Heart left ventricle (tissue), 16 donors: ENCODE results near the gene ABCB10. TPM values are rescaled to one million over a fixed set of nuclear protein-coding genes. Genes with fewer than 3 reads are reported as not detected.

ENCODE experiments used
- ATAC-seq, 4 donors: fragments of 200-7000 bp; cut with Tn5 transposase; one replicate each; pipeline ENCODE4 v1.9.1; 2020 to 2022; ENCODE audit warnings: moderate library complexity in 4 of 4, mild to moderate bottlenecking in 3 of 4, moderate number of reproducible peaks in 1 of 4
- DNase-seq, 5 donors: peaks; one replicate each; pipeline ENCODE4 v3.0.0-alpha.2; 2020
- H3K27ac ChIP-seq, 12 donors: fragments of 200-600 bp; sonication (generic) in 4 of 12; one replicate each; pipeline versions ENCODE4 v1.5.0 to v1.8.0; 2016 to 2022; ENCODE audit warnings: mild to moderate bottlenecking in 2 of 12
- H3K27me3 ChIP-seq, 9 donors: fragments of 200-600 bp; sonication (generic) in 2 of 9; one replicate each; pipeline versions ENCODE4 v1.5.1 to v1.8.0; 2016 to 2022; ENCODE audit warnings: mild to moderate bottlenecking in 3 of 9
- H3K36me3 ChIP-seq, 9 donors: fragments of 200-600 bp; sonication (generic) in 2 of 9; one replicate each; pipeline versions ENCODE4 v1.5.0 to v1.8.0; 2018 to 2022; ENCODE audit warnings: mild to moderate bottlenecking in 2 of 9
- H3K4me1 ChIP-seq, 12 donors: fragments of 200-600 bp; sonication (generic) in 4 of 12; one replicate each; pipeline versions ENCODE4 v1.5.0 to v1.8.0; 2016 to 2022; ENCODE audit warnings: mild to moderate bottlenecking in 3 of 12
- H3K4me3 ChIP-seq, 12 donors: fragments of 200-600 bp; sonication (generic) in 4 of 12; one replicate each; pipeline versions ENCODE4 v1.5.0 to v1.8.0; 2017 to 2022; ENCODE audit warnings: mild to moderate bottlenecking in 9 of 12, moderate library complexity in 4 of 12
- H3K9me3 ChIP-seq, 12 donors: fragments of 200-600 bp; sonication (generic) in 4 of 12; one replicate each; pipeline versions ENCODE4 v1.5.0 to v1.8.0; 2016 to 2022; ENCODE audit warnings: mild to moderate bottlenecking in 1 of 12
- CTCF ChIP-seq, 12 donors: fragments of 200-600 bp; sonication (generic) in 4 of 12; IDR thresholded peaks; one replicate each; pipeline versions ENCODE4 v1.5.0 to v1.8.0; 2018 to 2022; ENCODE audit warnings: antibody characterized with exemption in 12 of 12, mild to moderate bottlenecking in 5 of 12
- POLR2A ChIP-seq, 2 donors: fragments of 450-650 bp; IDR thresholded peaks; one replicate each; pipeline ENCODE4 v1.6.1; 2017; ENCODE audit warnings: antibody characterized with exemption in 2 of 2, mild to moderate bottlenecking in 2 of 2, moderate library complexity in 2 of 2
- WGBS, 4 donors: extraction: QIAGEN DNeasy Blood & Tissue Kit in 2 of 4; methylation state at CpG; one replicate each; pipeline versions ENCODE4 v1.1.5 to v1.1.7; 2013 to 2018; 5-methylcytosine and 5-hydroxymethylcytosine counted together
- intact Hi-C, 10 donors: fragments of 100-400 bp; cut with DNase I; formaldehyde crosslinking; loops; one replicate each; pipeline versions ENCODE4 v1.11.1 to v1.14.2; 2022
- polyA plus RNA-seq, 2 donors: library from polyadenylated mRNA; stranded (reverse); fragments of 200-250 nt; gene quantifications; one replicate each; pipeline ENCODE4 v1.2.3, GENCODE V29; 2013
- total RNA-seq, 9 donors: library from RNA; depleted of rRNA in 2 of 9; stranded (reverse); fragments of >200 nt in 2 of 9; fragmentation: NEBNext Ultra II Directional in 3 of 9; extraction: Animal tissue kit (Norgen Biotek cat#: 25700) in 3 of 9; gene quantifications; one replicate each; pipeline versions ENCODE4 v1.1.0 to v1.2.4, GENCODE V29; 2016 to 2023
- donor health status: ischemic (EF 13 %, LVEDD 7.1; RV severe dilation, severe dysfunction).
- donor health status: healthy with polysubstance abuse.
- donor health status: DM: no; HTN: yes; CAD: no.
- donor health status: DM: no; HTN: no; CAD: no.
- donor health status: ischemic (EF 25% LVEDD 6.9; RV normal size, moderate dysfunction).
- donor health status: ischemic (EF 25% LVEDD 5.7; RV mildly dilated, moderate dysfunction).
- donor health status: healthy.
- donor health status: DM: yes; HTN: yes; CAD: no.
- donor health status: ischemic (EF 35%, LVEDD 5.7; RV mildly dilated, moderate dysfunction).
- donor health status: nonischemic (EF 11% LVEDD 7.7; RV severe dilation, severe dysfunction).
- donor health status: DM: yes; HTN: yes; CAD: no.
- donor health status: PGD.
- donor health status: ischemic (EF 29% LVEDD 5.4; RV normal size, mild dysfunction).
- donor health status: nonischemic (EF 23%, LVEDD 6.1; RV moderate dilation, normal function).

The ABCB10 gene
- total and polyA plus RNA-seq, 11 donors = 4.5 to 13.3 (median 10.7) TPM

DNA sequence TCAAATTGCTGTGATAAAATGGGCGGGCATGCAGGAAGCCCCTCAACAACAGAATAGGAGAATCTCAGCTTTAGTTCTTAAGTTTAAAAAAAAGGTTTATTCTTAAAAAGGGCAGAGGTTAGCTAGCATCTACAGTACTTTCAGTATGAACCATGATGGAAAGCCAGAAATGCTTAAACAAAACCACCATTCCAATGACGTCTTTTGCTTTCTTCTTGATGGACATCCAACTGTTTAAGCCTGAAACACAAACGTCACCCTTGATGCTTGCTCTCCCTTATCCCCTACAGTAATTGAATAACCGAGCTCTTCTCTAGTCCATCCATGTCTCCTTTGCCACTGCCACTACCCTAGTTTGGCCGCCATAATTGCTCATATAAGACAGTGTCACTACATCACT lies 41.7 kb upstream of the ABCB10 start:
- no peak for ATAC-seq
- Histone ChIP-seq H3K36me3 (peaks cover 0 to 59% (median 48%) of the 10 kb centered on the region in 9 donors), H3K4me3 (no peak overlapping the region), H3K27me3 (no peaks in the 10 kb centered on the region), H3K27ac (no peak overlapping the region), H3K4me1 (peaks cover 0 to 50% (median 29%) of the 10 kb centered on the region in 12 donors), H3K9me3 (no peaks in the 10 kb centered on the region)
- TF ChIP-seq CTCF (IDR thresholded peaks at IDR 0.05) = no peak
- no peak for TF ChIP-seq POLR2A (IDR thresholded peaks at IDR 0.05)
- intact Hi-C loops = no loop called here
- WGBS, 4 donors = 94 to 97% (median 94%) methylated on average over 5 of the region's 5 CpGs
- DNase-seq = no peak

DNA sequence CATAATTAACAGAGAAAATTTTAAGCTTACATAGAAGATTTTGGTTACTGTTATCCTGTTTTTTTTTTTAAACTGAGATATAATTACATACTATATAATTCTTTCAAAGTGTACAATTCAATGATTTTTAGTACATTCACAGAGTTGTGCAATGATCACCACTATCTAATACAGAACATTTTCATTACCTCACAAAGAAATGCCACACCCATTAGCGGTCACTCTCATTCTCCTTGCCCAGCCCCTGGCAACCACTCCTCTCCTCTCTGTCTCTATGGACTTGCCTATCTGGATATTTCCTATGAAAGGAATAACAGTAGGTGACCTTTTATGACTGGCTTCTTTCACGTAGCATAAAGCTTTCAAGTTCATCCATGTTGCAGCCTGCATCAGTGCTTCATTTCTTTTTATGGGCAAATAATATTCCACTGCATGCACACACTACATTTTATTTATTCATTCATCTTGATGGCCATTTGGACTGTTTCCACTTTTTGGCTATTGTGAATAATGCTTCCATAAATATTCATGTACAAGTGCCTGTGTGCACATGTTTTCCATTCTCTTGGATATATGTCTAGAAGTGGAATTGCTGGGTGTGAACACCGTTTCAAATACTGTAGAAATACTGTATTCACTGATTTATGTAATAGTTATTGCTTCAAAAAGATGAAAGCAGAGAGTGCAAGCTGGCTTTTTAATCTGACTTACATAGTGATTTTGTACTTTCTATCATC lies 40.9 kb upstream of the ABCB10 start:
- no peaks in the 10 kb centered on the region for H3K27me3 ChIP-seq
- WGBS, 4 donors = 83 to 90% (median 84%) methylated on average over 3 of the region's 3 CpGs
- H3K27ac ChIP-seq = peak overlapping the region in 5 of 12 donors; percentile 10 to 90 (median 79)
- TF ChIP-seq POLR2A (IDR thresholded peaks at IDR 0.05) = no peak
- no peak for TF ChIP-seq CTCF (IDR thresholded peaks at IDR 0.05)
- no peak overlapping the region for H3K4me3 ChIP-seq
- peaks cover 0 to 59% (median 49%) of the 10 kb centered on the region in 9 donors for H3K36me3 ChIP-seq
- intact Hi-C loops = loop anchor here in 2 of 10 donors (2.0 to 5.0 kb wide), 2 partner anchors 23 to 42 kb away; partner anchors contain the start of gene ABCB10 (in 1 of the 2)
- DNase-seq (no peak), ATAC-seq (peak in 1 of 4 donors; percentile 51)
- H3K4me1 ChIP-seq = peaks cover 0 to 50% (median 29%) of the 10 kb centered on the region in 12 donors
- no peaks in the 10 kb centered on the region for H3K9me3 ChIP-seq

GRCh38 chr1:229597877-229598276 lies 39.4 kb upstream of the ABCB10 start:
- no peaks in the 10 kb centered on the region for H3K27me3 ChIP-seq
- intact Hi-C loops = loop anchor here in 2 of 10 donors (2.0 to 5.0 kb wide), 2 partner anchors 21 to 41 kb away; partner anchors contain the start of gene ABCB10 (in 1 of the 2)
- ATAC-seq (peak in 3 of 4 donors; percentile 14 to 46 (median 39)), DNase-seq (no peak)
- 46 to 55% (median 48%) methylated on average over 3 of the region's 3 CpGs for WGBS, 4 donors
- H3K4me1 ChIP-seq = peaks cover 0 to 50% (median 29%) of the 10 kb centered on the region in 12 donors
- TF ChIP-seq CTCF (IDR thresholded peaks at IDR 0.05) = no peak
- TF ChIP-seq POLR2A (IDR thresholded peaks at IDR 0.05) = no peak
- H3K27ac ChIP-seq = peak overlapping the region; percentile 69 to 90 (median 82)
- H3K36me3 ChIP-seq = peaks cover 0 to 59% (median 51%) of the 10 kb centered on the region in 9 donors
- peak overlapping the region in 2 of 12 donors; percentile 14 to 25 for H3K4me3 ChIP-seq
- H3K9me3 ChIP-seq = no peaks in the 10 kb centered on the region
